GM18873 (cell line): Measurements from ENCODE around the gene KLC1.

Experiments
- ATAC-seq: cut with Tn5 transposase; IDR thresholded peaks from one replicate; pipeline ENCODE4 v1.9.1; 2021; ENCODE audit warnings: mild to moderate bottlenecking, moderate library complexity, moderate number of reproducible peaks; ENCODE audit not compliant: unreplicated experiment, low FRiP score

KLC1 gene

GRCh38 chr14:103702095-103702494, 73.1 kb downstream of the KLC1 start:
- no peak for ATAC-seq

- ATAC-seq, result no peak
Observed at GRCh38 chr14:103702497-103703432, 73.8 kb downstream of the KLC1 start.

- no peak for ATAC-seq
Observed at GRCh38 chr14:103703433-103704385, 74.7 kb downstream of the KLC1 start.

GRCh38 chr14:103704708-103705107, 75.7 kb downstream of the KLC1 start:
- ATAC-seq, result no peak

- ATAC-seq, result no peak
Observed at GRCh38 chr14:103705118-103705503, 76.1 kb downstream of the KLC1 start.

GRCh38 chr14:103705504-103706284, 76.7 kb downstream of the KLC1 start:
- ATAC-seq, result no peak

GRCh38 chr14:103706551-103707328, 77.7 kb downstream of the KLC1 start:
- no peak for ATAC-seq

- ATAC-seq, result no peak
Observed at GRCh38 chr14:103707329-103708263, 78.6 kb downstream of the KLC1 start.

GRCh38 chr14:103708750-103709187, 79.8 kb downstream of the KLC1 start:
- no peak for ATAC-seq

- no peak for ATAC-seq
Observed at GRCh38 chr14:103709814-103710213, 80.8 kb downstream of the KLC1 start.

GRCh38 chr14:103710771-103711377, 81.9 kb downstream of the KLC1 start:
- no peak for ATAC-seq

- ATAC-seq, result no peak
Observed at GRCh38 chr14:103711516-103712431, 82.8 kb downstream of the KLC1 start.

- ATAC-seq, result no peak
Observed at GRCh38 chr14:103712633-103713247, 83.7 kb downstream of the KLC1 start.

GRCh38 chr14:103713304-103714062, 84.5 kb downstream of the KLC1 start:
- no peak for ATAC-seq

- no peak for ATAC-seq
Observed at GRCh38 chr14:103714063-103714724, 85.2 kb downstream of the KLC1 start.
